NCI-H446 treated with DMSO at 0.1 percent for 48 hours (cell line): Measurements from ENCODE around the gene MYL7.
A peak's percentile ranks its signal among the peaks of the same experiment; 100 is the strongest.
"Not testable (repeated sequence)": the region's sequence is repeated elsewhere in the genome, so short reads cannot be mapped to it uniquely, and the experiment has no call there.

Experiments used
- DNase-seq: peaks from one replicate; lab custom pipeline; 2025; lab: John Stamatoyannopoulos, UW

The MYL7 gene

DNA sequence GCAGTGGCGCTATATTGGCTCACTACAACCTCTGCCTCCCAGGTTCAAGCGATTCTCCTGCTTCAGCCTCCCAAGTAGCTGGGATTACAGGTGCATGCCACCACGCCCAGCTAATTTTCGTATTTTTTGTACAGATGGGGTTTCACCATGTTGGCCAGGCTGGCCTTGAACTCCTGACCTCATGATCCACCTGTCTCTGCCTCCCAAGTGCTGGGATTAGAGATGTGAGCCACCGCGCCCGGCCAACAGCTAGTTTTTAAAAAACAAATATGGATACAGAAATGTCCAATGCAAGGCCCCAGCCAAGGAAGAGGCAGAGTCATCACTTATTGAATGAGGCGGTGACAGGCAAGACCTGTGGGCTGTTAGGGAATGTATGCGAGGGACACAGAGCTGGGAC lies 30.8 kb upstream of the MYL7 start:
- not testable (repeated sequence) for DNase-seq

DNA sequence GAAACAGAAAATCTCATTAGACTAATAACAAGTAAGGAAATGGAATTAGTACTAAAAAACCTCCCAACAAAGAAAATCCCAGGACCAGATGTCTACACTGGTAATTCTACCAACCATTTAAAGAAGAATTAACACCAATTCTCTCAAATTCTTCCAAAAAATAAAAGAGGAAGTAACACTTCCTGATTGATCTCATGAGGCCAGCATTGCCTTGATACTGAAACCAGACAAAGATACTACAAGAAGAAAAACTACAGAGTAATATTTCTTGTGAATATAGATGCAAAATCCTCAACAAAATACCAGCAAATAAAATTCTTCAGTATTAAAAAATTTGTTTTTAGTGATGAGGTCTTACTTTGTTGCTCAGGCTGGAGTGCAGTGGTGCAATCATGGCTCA lies 26.8 kb upstream of the MYL7 start:
- no peak for DNase-seq

DNA sequence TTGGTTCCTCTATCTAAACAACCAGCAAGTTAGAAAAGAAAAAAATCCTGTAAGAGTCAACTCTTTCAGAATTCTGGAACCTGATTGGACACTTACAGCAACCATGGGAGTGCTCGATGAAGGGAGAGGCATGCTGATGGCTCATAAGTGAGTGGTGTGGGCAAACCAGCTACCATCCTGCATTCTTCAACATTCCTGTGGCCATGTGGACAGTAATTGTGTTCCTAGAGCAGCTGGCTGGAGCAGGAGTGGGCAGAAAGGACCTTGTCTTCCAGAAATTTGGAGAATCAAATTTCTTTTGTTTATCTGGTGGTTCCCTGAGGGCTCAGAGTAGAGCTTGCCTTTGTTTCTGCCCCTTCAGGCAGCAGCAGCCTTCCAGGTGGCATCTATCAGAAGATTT lies 22.5 kb upstream of the MYL7 start:
- no peak for DNase-seq

DNA sequence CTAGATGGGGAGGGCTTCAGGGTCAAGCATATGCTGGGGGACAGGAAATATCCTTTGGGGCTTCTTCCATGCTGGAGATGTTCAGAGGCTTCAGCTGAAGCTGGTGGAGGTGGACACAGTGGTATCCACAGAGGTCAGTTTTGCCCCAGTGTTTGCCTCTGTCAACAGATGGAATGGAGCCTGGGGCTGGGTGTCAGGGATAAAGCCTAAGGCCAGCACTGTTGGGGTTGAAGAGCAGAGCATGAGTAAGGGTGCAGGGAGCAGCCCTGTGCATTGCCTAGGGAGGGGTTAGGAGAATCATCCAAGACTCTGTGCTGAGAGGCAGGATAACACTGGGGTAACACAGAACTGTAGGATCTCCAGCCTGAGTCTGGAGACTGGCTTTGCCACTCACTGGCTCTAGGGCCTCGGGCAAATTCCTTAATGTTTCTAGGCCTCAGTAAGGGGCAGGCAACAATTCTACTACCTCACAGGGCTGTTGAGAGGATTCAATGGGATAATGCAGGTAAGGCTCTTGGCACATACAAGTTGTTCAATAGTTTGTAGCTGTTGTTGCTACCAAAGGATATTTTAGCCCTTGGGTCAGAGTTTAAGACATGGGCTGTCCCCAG lies 21.8 kb upstream of the MYL7 start:
- DNase-seq: no peak

DNA sequence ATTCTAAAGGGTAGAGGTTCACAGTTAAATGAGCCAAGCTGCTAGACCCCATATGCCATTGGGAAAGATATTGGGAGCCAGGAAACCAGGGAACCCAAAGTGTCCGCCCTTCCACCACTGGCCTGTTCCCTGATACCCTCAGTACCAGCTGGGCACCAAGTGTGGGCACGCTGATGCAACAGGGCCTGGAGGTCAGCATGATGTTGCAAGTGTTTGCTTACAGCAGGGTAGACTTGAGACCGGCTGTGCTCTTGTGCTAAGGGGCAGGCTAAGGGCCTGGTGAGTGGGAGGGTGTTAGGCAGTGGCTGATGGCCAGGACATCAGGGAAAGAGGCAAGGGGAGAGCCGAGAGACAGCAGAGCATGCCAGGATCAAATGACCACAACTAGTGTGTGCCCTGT lies 21.0 kb upstream of the MYL7 start:
- no peak for DNase-seq

DNA sequence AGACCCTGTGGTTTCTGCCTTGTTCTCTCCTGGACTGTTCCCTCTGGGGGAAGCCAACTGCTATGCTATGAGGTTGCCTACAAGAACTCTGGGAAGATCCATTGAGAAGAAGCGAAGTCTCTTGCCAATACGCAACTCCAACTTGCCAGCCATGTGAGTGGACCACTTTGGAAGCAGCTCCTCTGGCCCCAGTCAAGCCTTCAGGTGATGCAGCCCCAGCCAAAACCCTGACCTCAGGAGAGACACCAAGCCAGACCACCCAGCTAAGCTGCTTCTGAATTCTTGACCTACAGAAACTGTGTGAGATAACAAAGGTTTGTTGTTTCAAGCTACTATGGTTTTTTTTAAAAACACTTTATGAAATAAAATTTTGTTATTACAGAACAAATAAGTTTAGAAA lies 20.2 kb upstream of the MYL7 start:
- DNase-seq: no peak

DNA sequence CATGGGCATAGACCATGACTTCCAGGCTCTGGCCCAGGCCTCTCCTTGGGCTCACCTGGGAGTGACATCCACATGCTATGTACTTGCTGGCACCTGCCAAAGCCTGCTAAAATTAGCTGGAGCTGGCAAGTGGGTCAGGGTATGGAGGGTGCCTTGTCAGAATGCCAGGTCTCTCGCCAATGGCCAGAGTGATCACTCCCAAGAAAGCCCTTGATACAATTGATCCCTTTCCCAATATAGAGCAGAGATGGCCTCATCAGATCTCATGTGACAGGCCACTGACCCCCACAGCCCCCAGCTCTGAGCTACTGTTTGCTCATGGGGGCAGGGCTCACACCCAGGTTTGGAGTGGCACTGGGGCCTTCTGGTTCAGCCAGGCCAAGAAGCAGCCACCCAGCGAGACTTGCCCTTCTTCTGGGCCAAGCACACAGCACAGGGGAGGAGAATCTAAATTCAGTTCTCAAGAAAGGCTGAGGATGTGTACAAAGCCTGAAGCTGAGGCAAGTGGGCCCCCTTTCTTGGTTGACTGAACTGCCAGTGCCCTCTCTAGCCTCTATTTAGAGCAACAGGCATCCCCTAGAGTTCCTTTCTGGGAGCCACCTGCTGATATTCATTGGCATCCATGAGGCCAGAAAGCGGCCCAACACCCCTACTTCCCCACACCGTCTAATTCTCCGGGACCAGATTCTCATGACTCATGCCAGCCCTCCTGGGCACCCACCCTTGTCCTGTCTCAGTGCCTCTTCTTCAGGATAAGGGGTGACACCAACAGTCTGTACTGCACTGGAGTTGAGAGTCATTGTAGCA lies 18.9 kb upstream of the MYL7 start:
- no peak for DNase-seq

DNA sequence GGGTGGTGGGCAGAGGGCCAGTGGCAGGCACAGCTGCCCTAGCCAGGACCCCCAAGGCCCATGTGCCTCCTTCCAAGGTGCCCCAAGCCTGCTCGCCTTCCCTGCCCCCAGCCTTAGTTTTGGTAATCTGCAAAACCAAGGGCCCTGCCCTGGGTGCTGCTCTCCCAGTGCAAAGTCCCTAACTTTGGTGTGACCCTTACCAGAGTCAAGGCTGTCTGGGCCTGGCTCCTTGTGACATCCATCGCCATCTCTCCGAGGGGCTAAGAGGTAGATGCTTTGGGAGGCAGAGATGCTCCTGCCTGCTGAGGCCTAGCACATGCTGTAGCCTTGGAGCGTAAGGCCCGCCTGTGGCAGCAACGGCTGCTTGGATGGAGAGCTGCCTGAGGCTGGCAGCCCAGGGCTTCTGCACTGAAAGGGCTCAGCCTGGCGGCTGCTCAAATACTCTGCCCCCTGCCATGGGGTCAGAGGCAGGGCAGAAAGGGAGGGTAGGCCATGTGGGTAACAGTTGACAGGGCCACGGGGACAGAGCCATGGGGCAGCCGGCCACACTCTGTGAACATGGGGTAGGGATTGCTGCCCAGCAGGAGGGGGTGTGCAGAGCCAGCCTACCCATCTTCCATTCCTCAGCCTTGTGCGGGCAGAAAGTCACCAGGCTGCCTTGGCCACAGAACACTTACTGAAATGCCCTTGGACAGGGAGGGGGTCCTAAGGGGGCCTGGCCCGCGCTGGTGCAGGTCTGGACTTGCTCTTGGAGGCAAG lies 17.9 kb upstream of the MYL7 start:
- no peak for DNase-seq

DNA sequence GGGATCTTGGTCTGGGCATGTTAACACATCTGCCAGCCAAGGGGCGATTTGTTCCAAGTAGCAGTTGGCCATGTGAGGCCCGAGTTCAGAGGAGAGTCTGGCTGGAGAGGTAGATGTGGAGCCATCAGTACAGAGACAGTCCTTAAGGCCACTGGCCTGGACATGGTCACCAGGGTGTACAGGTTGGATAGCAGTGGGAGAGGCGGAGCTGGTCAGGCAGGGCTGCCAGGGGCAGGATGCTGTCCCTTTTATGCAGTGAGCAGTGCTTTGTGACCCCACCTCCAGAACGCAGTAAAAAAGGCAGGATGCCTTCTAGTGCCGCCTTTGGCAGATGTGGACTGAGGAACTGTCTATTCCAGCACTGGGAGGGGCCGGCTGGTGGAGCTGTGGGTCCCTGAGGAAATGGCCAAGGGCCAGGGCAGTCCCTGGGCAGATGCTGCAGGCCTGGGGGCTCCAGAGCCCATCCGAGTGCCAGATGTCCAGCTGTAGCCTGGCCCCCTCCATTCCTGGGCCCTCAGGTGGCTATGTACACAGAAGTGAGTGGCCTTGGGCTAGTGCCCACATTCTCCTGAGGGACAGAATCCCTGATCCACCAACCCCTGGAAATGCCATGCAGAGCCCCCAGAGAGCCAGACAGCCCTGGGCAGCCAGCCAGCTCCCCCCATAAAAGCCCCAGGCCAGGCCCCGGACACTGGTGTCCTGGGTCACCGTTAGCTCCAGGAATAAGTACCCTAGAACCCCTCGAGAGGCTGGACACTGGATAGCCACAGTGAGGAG lies 17.2 kb upstream of the MYL7 start:
- DNase-seq: no peak

GRCh38 chr7:44157116-44158080 lies 16.3 kb upstream of the MYL7 start:
- DNase-seq: no peak

DNA sequence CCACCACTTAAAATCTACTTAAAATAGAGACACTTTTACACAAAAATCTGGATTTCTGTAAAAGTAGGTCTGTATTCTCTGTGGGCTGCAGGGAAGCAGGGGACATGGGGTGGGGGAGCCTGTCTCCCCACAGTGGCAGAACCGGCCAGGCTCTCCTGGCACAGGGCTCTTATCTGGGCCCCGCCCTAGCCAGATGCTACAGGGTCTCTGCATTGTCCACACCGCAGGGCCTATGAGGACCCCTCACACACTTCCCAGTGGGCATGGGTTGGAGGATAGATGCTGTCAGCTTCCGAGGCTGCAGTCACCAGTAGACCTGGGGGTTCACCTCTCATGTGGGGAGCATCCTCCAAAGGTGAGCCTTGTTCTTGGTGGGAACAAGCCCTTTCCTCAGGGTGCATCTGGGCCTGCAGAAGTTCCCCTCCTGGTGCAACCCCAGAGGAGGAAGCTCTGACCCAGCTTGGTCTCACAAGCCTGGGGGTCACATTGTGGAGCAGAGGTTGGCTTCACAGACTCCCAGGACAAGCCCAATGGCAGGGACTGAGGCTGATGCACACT lies 15.4 kb upstream of the MYL7 start:
- DNase-seq: no peak

- DNase-seq: no peak
These were observed 14.4 kb upstream of the MYL7 start for GRCh38 chr7:44155191-44156185.

- no peak for DNase-seq
These were observed 13.6 kb upstream of the MYL7 start for GRCh38 chr7:44154703-44155102.

DNA sequence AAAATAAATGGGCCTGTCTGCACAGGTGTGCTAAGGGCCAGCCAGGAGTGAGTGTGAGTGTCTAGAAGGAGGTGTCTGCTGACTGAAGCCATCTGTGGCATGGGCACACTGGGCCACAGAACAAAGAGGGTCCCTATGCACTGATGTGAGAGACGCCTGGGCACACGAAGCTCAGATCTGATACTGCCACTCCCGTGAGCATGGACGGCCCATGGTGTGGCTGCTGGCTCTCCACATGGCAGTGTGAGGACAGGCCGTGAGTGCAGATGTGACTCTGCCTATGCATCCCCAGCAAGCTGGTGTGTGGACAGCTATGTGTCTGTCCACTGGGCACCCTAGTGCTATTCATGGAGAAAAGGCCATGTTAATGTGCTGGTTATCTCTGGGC lies 12.8 kb upstream of the MYL7 start:
- no peak for DNase-seq

DNA sequence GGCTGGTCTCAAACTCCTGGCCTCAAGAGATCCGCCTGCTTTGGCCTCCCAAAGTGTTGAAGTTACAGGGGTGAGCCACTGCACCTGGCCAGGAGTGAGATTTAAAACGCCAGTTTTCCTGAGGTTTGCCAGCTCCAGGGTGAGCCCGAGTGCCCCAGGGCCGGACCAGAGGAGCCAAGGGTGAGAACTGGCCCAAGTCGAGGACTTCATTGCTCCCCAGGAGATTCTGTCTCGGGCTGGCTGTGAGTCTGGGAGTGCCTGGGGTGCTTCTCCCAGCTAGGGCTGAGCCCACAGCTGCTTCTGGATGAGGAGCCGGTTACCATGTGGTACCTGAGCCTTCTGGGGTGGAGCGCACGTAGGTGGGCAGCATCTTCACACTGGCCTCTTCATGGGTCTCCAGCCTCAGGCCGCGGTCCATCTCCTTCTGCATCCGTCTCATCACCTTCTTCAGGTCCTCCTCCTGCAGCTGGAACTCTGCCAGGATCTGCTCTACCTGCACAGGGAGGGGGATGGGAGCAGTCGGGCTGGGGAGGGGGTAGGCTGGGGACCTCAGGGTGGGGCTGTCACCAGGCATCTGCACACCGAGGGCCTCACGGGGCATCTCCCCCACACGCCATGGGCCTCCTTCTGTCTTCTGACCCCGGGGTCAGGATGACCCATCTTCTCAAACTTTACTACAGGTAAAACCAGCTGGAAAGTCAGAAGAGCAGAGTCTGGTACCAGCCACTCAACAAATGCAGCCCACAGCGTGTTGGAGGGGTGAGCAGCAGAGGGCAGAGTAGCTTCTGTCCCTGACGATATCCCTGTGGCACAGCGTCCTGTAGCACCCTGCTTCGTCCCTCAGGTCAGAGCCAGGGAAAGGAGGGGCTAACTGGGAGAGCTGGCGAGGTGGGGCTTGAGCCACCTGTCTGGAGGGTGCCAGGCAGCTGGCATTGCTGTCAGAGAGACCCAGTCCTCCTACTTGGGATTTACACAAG lies 12.1 kb upstream of the MYL7 start:
- no peak for DNase-seq

DNA sequence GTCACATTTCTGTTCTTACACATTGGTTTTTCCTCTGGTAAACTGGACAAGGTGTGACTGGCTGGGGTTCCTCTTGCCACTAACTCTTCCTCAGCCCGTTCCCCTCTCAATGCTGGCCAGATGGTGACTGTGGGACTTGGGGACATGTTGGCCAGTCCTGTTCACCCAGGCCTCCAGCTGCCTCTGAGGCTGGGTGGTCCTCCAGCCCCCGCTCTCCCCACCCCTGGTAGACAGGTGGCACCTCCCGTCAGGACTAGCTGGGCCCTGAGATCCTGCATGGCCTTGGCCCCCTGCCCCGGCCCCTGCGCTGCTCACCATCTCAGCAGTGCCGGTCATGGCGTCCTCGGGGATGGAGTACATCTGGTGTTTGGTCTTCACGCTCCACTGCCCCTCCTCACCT lies 10.8 kb upstream of the MYL7 start:
- no peak for DNase-seq

DNA sequence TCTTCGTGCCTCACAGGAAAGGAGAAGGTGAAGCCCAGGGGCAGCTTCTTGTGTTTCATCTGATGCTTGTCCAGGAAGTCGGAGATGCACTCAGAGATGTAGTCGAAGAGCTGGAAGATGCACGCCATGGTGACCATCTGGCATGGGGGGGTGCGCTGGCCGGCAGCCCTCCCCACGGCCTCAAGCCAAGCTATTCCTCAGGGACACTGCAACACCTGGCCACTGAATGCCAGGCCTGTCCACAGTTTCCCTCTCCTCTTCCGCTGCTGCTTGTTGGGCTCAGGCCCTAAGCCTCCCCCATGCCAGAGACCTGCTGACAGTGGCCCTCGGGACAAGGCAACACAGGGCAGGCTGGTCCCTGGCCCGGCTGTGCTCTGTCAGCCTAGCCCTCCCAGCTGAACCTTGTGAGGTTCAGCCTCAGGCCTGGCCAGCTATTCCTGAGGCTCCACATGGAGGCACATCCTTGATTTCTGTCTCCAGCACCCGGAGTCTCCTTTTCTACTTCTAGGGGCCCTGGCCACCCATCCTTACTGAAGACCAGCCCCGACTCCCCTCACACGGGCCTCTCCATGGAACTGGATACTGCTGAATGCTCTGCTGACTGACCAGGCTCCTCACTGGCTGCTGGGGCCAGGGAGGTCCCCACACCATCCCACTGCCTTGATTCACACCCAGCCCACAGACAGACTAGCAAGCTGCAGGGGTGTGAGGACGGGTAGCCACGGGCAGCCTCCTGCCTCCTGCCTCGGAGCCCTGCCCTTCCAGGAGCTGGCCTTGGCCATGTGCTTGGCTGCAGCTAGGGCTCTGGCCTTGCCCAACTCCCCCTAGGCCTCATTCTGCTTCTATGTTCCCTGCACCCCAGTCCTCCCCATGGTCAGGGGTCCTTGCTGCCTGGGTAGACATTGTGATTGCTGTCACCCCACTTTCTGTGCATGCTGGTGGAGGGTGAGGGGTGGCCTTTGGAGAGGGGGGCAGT lies 10.1 kb upstream of the MYL7 start:
- peak; percentile 27 for DNase-seq
